ENCODE data around the gene HDAC4. TPM values are rescaled to one million over a fixed set of nuclear protein-coding genes. Genes with fewer than 3 reads are reported as not detected.
A peak's percentile ranks its signal among the peaks of the same experiment; 100 is the strongest.

Gene HDAC4
- total and polyA plus RNA-seq, 7 donors = 7.9 to 329 (median 129) TPM

DNA sequence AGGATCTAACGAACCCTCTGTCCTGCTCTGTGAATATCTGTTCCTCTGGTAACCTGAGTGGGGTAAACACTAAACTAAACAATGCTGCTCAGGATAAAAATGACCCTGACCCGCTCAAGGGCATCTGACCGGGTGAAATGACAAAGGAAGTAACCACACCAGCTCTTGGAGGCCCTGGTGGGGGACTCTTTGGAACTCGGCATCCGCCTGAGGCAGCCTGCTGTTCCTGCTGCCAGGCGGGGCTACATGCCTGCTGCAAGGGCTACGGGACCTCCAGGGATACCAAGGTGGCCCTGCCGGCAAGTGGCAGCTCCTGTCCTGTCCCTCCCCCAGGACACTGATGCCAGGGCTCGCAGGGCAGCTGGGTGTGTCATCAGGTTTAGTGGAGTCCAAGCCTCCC is 273.3 kb downstream of the HDAC4 start:
- Histone ChIP-seq H3K36me3 (ENCODE audit: insufficient read depth in 1 of 2, low read depth in 1 of 2) (peaks cover 4 to 96% of the 10 kb centered on the region in 2 donors), H3K4me1 (no peaks in the 10 kb centered on the region), H3K4me3 (no peak overlapping the region), H3K9me3 (no peaks in the 10 kb centered on the region), H3K27ac (no peak overlapping the region), H3K27me3 (ENCODE audit: insufficient read depth in 3 of 3, low read length in 2 of 3) (no peaks in the 10 kb centered on the region)
- ATAC-seq (peak in 1 of 4 donors; percentile 11), DNase-seq (no peak)
- intact Hi-C loops (cut with DNase I) = no loop called here
- 68 to 76% (median 73%) methylated on average over 9 of the region's 9 CpGs for WGBS, 3 donors
- TF ChIP-seq, protein P1, sequence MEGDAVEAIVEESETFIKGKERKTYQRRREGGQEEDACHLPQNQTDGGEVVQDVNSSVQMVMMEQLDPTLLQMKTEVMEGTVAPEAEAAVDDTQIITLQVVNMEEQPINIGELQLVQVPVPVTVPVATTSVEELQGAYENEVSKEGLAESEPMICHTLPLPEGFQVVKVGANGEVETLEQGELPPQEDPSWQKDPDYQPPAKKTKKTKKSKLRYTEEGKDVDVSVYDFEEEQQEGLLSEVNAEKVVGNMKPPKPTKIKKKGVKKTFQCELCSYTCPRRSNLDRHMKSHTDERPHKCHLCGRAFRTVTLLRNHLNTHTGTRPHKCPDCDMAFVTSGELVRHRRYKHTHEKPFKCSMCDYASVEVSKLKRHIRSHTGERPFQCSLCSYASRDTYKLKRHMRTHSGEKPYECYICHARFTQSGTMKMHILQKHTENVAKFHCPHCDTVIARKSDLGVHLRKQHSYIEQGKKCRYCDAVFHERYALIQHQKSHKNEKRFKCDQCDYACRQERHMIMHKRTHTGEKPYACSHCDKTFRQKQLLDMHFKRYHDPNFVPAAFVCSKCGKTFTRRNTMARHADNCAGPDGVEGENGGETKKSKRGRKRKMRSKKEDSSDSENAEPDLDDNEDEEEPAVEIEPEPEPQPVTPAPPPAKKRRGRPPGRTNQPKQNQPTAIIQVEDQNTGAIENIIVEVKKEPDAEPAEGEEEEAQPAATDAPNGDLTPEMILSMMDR (IDR thresholded peaks at IDR 0.05) = no peak

DNA sequence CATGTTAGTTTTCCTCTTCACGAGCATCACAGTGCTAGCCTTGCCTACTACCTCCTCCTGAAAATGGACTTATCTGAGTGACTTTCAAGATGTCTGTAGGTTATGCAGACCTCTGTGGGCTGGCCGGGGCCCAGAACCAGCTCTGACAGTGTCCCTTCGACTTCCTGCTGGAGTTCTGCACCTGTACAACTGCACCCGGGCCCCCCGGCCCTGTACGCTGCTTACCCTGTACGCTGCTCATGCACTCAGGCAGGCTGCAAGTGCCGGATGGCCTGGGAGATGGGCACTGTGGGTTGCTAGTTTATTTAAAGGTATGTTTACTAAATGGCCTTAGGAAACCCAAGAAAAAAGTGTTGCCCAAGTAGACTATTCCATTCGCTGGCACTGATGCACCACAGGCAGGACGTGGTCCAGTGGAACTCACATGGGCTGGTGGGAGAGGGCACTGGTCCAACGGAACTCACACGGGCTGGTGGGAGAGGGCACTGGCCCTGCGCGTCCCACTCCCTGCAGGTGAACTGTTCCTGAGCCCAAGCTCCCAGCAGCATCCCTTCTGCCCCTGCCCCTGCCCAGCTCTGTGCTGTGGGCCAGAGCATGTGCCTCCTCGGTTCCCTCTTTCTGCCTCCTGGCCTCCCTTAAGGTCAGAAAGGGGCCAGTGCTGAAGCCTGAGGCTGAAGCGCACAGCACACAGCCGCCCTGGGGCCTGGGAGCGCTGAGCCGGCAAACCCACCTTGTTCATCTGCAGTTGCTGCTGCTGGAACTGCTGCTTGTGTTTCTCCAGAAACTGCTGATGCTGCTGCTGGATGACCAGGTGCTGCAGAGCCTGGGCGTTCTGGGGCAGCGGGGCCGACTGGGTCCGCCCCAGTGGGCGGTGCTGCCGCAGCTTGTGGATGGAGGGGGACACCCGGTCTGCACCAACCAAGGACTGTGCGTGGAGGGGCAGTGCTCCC is 274.8 kb downstream of the HDAC4 start:
- intact Hi-C loops (cut with DNase I) = no loop called here
- Histone ChIP-seq H3K4me3 (no peak overlapping the region), H3K27me3 (ENCODE audit: insufficient read depth in 3 of 3, low read length in 2 of 3) (no peaks in the 10 kb centered on the region), H3K4me1 (no peaks in the 10 kb centered on the region), H3K27ac (no peak overlapping the region), H3K9me3 (no peaks in the 10 kb centered on the region), H3K36me3 (ENCODE audit: insufficient read depth in 1 of 2, low read depth in 1 of 2) (peaks cover 4 to 96% of the 10 kb centered on the region in 2 donors)
- DNase-seq (peak in 1 of 2 donors; percentile 7), ATAC-seq (no peak)
- TF ChIP-seq, protein P1 (IDR thresholded peaks at IDR 0.05) = no peak
- 89 to 92% (median 90%) methylated on average over 27 of the region's 27 CpGs for WGBS, 3 donors

DNA sequence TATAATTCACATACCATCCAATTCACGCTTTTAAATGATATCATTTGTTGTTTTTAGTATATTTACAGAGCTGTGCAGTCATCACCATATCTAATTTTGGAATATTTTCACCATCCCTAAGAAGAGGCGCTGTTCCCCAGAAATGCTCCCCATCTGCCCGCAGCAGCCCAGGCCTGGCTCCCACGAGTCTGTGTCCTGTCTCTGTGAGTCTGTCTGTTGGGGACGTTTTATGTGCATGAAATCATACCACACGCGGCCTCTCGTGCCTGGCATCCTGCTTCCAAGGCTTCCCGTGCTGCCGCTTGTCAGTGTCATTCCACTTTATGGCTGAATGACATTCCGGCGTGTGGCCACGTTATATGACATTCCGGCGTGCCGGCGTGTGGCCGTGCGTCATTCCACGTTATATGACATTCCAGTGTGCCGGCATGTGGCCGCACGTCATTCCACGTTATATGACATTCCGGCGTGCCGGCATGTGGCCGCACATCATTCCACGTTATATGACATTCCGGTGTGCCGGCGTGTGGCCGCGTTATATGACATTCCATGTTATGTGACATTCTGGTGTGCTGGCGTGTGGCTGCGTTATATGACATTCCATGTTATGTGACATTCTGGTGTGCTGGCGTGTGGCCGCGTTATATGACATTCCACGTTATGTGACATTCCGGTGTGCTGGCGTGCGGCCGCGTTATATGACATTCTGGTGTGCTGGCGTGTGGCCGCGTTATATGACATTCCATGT is 276.5 kb downstream of the HDAC4 start:
- intact Hi-C loops (cut with DNase I) = no loop called here
- Histone ChIP-seq H3K4me3 (no peak overlapping the region), H3K27ac (peak overlapping the region; percentile 36), H3K4me1 (no peaks in the 10 kb centered on the region), H3K9me3 (no peaks in the 10 kb centered on the region), H3K36me3 (ENCODE audit: insufficient read depth in 1 of 2, low read depth in 1 of 2) (peaks cover under 1 to 83% of the 10 kb centered on the region in 2 donors), H3K27me3 (ENCODE audit: insufficient read depth in 3 of 3, low read length in 2 of 3) (no peaks in the 10 kb centered on the region)
- peak in 1 of 4 donors; percentile 1 for ATAC-seq
- TF ChIP-seq, protein P1 (IDR thresholded peaks at IDR 0.05) = no peak
- DNase-seq = no peak
- 86 to 90% (median 86%) methylated on average over 48 of the region's 48 CpGs for WGBS, 3 donors

DNA sequence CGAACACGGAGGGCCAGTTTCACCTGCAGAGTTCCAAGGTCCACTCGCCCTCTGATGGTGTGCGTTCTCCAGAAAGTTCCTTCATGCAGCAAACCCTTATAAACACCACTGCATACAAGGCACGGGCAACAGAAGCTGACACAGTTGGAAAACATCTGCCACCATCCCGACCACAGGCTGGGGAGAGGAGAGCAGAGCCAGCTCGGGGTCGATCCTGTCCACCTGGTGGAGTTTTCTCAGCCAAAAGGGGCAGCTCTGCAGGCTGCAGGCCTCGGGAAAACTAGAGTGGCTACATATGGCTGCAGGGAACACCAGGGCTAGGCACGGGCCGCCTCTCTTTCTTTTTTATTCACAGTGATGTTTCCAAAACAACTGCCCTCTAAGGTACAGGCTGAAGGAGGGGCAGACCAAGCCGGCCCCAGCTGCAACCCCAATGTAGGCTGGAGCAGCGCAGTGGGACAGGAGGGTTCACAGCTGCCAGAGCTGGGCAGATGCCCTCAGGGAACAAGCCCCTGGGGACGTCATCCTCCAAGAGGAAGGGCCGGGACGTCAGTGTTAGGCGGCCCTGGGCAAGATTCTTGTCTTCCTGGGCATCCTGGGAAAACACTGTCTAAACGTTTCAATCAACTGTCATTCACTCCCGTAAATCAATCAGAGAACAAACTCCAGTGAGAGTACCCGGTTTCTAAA is 278.3 kb downstream of the HDAC4 start:
- Histone ChIP-seq H3K36me3 (ENCODE audit: insufficient read depth in 1 of 2, low read depth in 1 of 2) (peaks cover 0 to 81% of the 10 kb centered on the region in 2 donors), H3K4me3 (no peak overlapping the region), H3K27me3 (ENCODE audit: insufficient read depth in 3 of 3, low read length in 2 of 3) (no peaks in the 10 kb centered on the region), H3K9me3 (no peaks in the 10 kb centered on the region), H3K27ac (no peak overlapping the region), H3K4me1 (no peaks in the 10 kb centered on the region)
- no peak for ATAC-seq
- no peak for DNase-seq
- TF ChIP-seq, protein P1 (IDR thresholded peaks at IDR 0.05) = no peak
- intact Hi-C loops (cut with DNase I) = no loop called here
- 65 to 71% (median 69%) methylated on average over 20 of the region's 20 CpGs for WGBS, 3 donors

Data from psoas muscle (tissue), 8 donors.